D341Med (cell line): Measurements from ENCODE around the gene TMEM175.

Experiments used
- DNase-seq: peaks from one replicate; pipeline ENCODE4 v3.0.0; 2012; ENCODE audit warnings: low spot score

The TMEM175 gene

GRCh38 chr4:990746-991367 is 58.6 kb downstream of the TMEM175 start:
- no peak for DNase-seq

GRCh38 chr4:991451-992296 is 59.4 kb downstream of the TMEM175 start:
- DNase-seq = no peak

- no peak for DNase-seq
Measured at GRCh38 chr4:992297-993110, 60.2 kb downstream of the TMEM175 start.

GRCh38 chr4:993111-994029 is 61.1 kb downstream of the TMEM175 start, which contains the start of gene SLC26A1:
Gene SLC26A1, minus strand, starts transcription at chr4:993404. Its CDS starts 1,701 bp downstream, at chr4:991703.
- no peak for DNase-seq

GRCh38 chr4:995311-996026 is 63.2 kb downstream of the TMEM175 start:
- DNase-seq = no peak

- no peak for DNase-seq
Measured at GRCh38 chr4:996030-996996, 64.1 kb downstream of the TMEM175 start.

GRCh38 chr4:996997-997374 is 64.7 kb downstream of the TMEM175 start:
- no peak for DNase-seq

- no peak for DNase-seq
Measured at GRCh38 chr4:997375-998071, 65.3 kb downstream of the TMEM175 start.

GRCh38 chr4:998096-998691 is 65.9 kb downstream of the TMEM175 start:
- no peak for DNase-seq

GRCh38 chr4:999240-999863 is 67.1 kb downstream of the TMEM175 start:
- peak; percentile 81 for DNase-seq

- DNase-seq = peak; percentile 76
Measured at GRCh38 chr4:999882-1000425, 67.7 kb downstream of the TMEM175 start.

GRCh38 chr4:1000686-1001260 is 68.5 kb downstream of the TMEM175 start:
- no peak for DNase-seq

GRCh38 chr4:1001561-1002130 is 69.4 kb downstream of the TMEM175 start:
- DNase-seq = no peak

- no peak for DNase-seq
Measured at GRCh38 chr4:1002131-1002630, 69.9 kb downstream of the TMEM175 start.

GRCh38 chr4:1002631-1003251 is 70.5 kb downstream of the TMEM175 start:
- DNase-seq = no peak

- no peak for DNase-seq
Measured at GRCh38 chr4:1003271-1004070, 71.2 kb downstream of the TMEM175 start.
